KMS-11 (cell line): Measurements from ENCODE around the gene KIF9.

ENCODE experiments used
- H2AFZ ChIP-seq: fragments of 200-600 bp; sonication (generic); 2 replicates; pipeline ENCODE4 v1.6.1; 2016; ENCODE audit warnings: antibody characterized with exemption, mixed run types, low read depth
- H3K27ac ChIP-seq: fragments of 200-600 bp; sonication (generic); 2 replicates; pipeline ENCODE4 v1.6.1; 2016; ENCODE audit warnings: mild to moderate bottlenecking, mixed run types
- H3K27me3 ChIP-seq: fragments of 200-600 bp; sonication (generic); 2 replicates; pipeline ENCODE4 v1.6.1; 2017; ENCODE audit warnings: mild to moderate bottlenecking, low read depth, mixed run types, moderate library complexity; ENCODE audit not compliant: insufficient read depth
- H3K36me3 ChIP-seq: fragments of 200-600 bp; sonication (generic); 2 replicates; pipeline ENCODE4 v1.6.1; 2017; ENCODE audit warnings: mild to moderate bottlenecking, mixed run types; ENCODE audit not compliant: insufficient read depth
- H3K4me1 ChIP-seq: fragments of 200-600 bp; sonication (generic); 2 replicates; pipeline ENCODE4 v1.6.1; 2016; ENCODE audit warnings: mild to moderate bottlenecking, low read depth, mixed run types; ENCODE audit not compliant: poor library complexity, severe bottlenecking
- H3K4me2 ChIP-seq: fragments of 200-600 bp; sonication (generic); 2 replicates; pipeline ENCODE4 v1.7.0; 2016; ENCODE audit warnings: mild to moderate bottlenecking, mixed run types
- H3K4me3 ChIP-seq: fragments of 200-600 bp; sonication (generic); IDR thresholded peaks from 2 replicates; pipeline ENCODE4 v1.6.1; 2017; ENCODE audit warnings: low read depth, low read length, mixed read lengths; ENCODE audit not compliant: insufficient read depth
- H3K79me2 ChIP-seq: fragments of 200-600 bp; sonication (generic); 2 replicates; pipeline ENCODE4 v1.6.1; 2016; ENCODE audit warnings: low read depth, mixed run types; ENCODE audit not compliant: insufficient read depth
- H3K9ac ChIP-seq: fragments of 200-600 bp; sonication (generic); 2 replicates; pipeline ENCODE4 v1.6.1; 2016; ENCODE audit warnings: mild to moderate bottlenecking, mixed run types
- H4K20me1 ChIP-seq: fragments of 200-600 bp; sonication (generic); 2 replicates; pipeline ENCODE4 v1.6.1; 2016; ENCODE audit warnings: mild to moderate bottlenecking, mixed run types; ENCODE audit not compliant: insufficient read depth
- CTCF ChIP-seq: fragments of 200-600 bp; sonication (generic); conservative IDR thresholded peaks from 2 replicates; pipeline ENCODE4 v1.6.1; 2017; ENCODE audit warnings: low read depth, mild to moderate bottlenecking, antibody characterized with exemption, low read length, moderate library complexity, mixed read lengths

KIF9 gene

DNA sequence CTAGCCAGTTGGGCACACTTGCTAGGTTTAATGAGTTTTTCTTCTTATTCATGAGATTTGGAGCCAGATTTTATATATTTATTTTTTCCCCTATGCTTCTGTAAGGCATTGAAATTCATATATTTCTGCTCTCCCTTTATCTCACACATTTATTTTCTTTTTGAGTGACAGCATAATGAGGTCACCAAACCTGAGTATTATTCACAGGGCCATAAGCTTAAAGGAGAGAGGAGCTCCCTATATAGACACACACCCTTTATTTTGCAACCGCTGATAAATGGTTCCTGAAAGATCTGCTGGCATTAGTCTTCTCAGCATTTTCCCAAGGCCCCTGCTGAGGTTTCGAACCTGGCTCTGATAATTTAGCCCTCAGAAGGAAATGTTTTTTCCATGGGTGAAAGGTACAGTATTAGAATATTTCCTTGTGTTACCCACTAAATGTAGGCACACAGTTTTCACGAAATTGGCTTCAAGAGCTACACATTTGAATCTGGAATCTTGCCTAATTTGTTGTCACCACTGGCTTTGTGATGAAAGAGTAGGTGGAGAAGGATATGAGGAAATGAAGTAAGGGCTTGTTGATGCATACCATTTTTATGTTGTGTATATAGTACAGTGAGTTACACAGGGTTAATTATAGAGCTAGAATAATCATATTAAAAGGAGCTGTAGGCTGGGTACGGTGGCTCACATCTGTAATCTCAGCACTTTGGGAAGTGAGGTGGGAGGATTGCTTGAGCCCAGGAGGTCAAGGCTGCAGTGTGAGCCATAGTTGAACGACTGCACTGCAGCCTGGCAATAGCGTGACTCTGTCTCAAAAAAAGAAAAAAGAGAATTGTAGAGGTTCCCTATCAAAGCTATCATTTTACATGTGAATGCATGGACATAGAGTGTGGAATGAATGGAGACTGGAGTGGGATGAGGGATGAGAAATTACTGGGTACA lies 6.6 kb upstream of the KIF9 start:
- Histone ChIP-seq H3K36me3 (no peaks in the 10 kb centered on the region), H3K79me2 (peaks cover 14% of the 10 kb centered on the region), H4K20me1 (no peaks in the 10 kb centered on the region), H3K4me3 (no peak overlapping the region), H3K9ac (no peak overlapping the region), H3K4me1 (peaks cover 4% of the 10 kb centered on the region), H3K4me2 (no peak overlapping the region), H3K27ac (no peak overlapping the region), H3K27me3 (no peaks in the 10 kb centered on the region), H2AFZ (no peak overlapping the region)
- no peak for TF ChIP-seq CTCF

GRCh38 chr3:47283591-47284364 lies 1.2 kb upstream of the KIF9 start:
- peaks cover 5% of the 10 kb centered on the region for H3K4me1 ChIP-seq
- H3K79me2 ChIP-seq = peaks cover 25% of the 10 kb centered on the region
- H3K4me2 ChIP-seq = peak overlapping the region; percentile 45; the same call in 1 of the 2 replicates
- H3K9ac ChIP-seq = peak overlapping the region; percentile 84
- TF ChIP-seq CTCF = no peak
- peak overlapping the region; percentile 66; the same call in 1 of the 2 replicates for H2AFZ ChIP-seq
- peak overlapping the region; percentile 91 for H3K27ac ChIP-seq
- no peak overlapping the region for H3K4me3 ChIP-seq
- no peaks in the 10 kb centered on the region for H3K27me3 ChIP-seq
- H4K20me1 ChIP-seq = no peaks in the 10 kb centered on the region
- H3K36me3 ChIP-seq = no peaks in the 10 kb centered on the region

DNA sequence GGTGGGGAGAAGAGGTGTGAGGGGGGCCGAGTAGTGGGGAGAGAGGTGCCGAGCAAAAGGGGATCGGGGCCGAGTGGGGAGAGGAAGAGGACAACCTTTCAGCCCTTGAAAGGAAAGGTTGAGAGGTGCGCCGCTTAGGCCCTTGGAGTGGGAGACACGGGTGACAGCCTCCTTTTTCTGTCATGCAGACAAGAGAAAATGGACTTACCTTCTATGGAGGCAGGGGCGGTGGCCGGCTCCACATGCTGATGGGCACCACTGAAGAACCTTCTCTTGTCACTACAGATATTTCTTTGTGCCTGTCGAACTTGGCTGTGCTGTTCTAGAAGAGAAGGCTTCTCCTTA lies 566 bp upstream of the KIF9 start:
- H2AFZ ChIP-seq = peak overlapping the region; percentile 66; the same call in 1 of the 2 replicates
- H3K9ac ChIP-seq = peak overlapping the region; percentile 84
- no peak for TF ChIP-seq CTCF
- H3K4me1 ChIP-seq = peaks cover 5% of the 10 kb centered on the region
- no peaks in the 10 kb centered on the region for H4K20me1 ChIP-seq
- peak overlapping the region; percentile 91 for H3K27ac ChIP-seq
- H3K36me3 ChIP-seq = no peaks in the 10 kb centered on the region
- H3K4me2 ChIP-seq = peak overlapping the region; percentile 45; the same call in 1 of the 2 replicates
- no peaks in the 10 kb centered on the region for H3K27me3 ChIP-seq
- H3K79me2 ChIP-seq = peaks cover 25% of the 10 kb centered on the region
- no peak overlapping the region for H3K4me3 ChIP-seq

GRCh38 chr3:47280519-47280918 lies 2.1 kb downstream of the KIF9 start:
- no peak overlapping the region for H3K4me3 ChIP-seq
- H3K9ac ChIP-seq = no peak overlapping the region
- no peak overlapping the region for H3K27ac ChIP-seq
- H3K36me3 ChIP-seq = no peaks in the 10 kb centered on the region
- no peaks in the 10 kb centered on the region for H3K27me3 ChIP-seq
- peaks cover 5% of the 10 kb centered on the region for H3K4me1 ChIP-seq
- H4K20me1 ChIP-seq = no peaks in the 10 kb centered on the region
- no peak for TF ChIP-seq CTCF
- H2AFZ ChIP-seq = no peak overlapping the region
- peaks cover 24% of the 10 kb centered on the region for H3K79me2 ChIP-seq
- no peak overlapping the region for H3K4me2 ChIP-seq
